ENCODE measurements around the gene TCF4.

Gene TCF4

GRCh38 chr18:55360061-55360460 is 227.9 kb downstream of the TCF4 start (continued):
- TF ChIP-seq, protein P1, sequence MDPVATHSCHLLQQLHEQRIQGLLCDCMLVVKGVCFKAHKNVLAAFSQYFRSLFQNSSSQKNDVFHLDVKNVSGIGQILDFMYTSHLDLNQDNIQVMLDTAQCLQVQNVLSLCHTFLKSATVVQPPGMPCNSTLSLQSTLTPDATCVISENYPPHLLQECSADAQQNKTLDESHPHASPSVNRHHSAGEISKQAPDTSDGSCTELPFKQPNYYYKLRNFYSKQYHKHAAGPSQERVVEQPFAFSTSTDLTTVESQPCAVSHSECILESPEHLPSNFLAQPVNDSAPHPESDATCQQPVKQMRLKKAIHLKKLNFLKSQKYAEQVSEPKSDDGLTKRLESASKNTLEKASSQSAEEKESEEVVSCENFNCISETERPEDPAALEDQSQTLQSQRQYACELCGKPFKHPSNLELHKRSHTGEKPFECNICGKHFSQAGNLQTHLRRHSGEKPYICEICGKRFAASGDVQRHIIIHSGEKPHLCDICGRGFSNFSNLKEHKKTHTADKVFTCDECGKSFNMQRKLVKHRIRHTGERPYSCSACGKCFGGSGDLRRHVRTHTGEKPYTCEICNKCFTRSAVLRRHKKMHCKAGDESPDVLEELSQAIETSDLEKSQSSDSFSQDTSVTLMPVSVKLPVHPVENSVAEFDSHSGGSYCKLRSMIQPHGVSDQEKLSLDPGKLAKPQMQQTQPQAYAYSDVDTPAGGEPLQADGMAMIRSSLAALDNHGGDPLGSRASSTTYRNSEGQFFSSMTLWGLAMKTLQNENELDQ (tag by site-specific recombination; IDR thresholded peaks at IDR 0.05; ENCODE audit: low read depth), result no peak
- TF ChIP-seq ZNF19 (tag by site-specific recombination; IDR thresholded peaks at IDR 0.05; ENCODE audit: low read depth) (no peak), SETDB1 (IDR thresholded peaks at IDR 0.05; ENCODE audit: insufficient read length, low read length) (no peak), ZNF624 (tag by site-specific recombination; IDR thresholded peaks at IDR 0.05) (no peak), ZNF600 (tag by site-specific recombination; IDR thresholded peaks at IDR 0.05) (no peak)

DNA sequence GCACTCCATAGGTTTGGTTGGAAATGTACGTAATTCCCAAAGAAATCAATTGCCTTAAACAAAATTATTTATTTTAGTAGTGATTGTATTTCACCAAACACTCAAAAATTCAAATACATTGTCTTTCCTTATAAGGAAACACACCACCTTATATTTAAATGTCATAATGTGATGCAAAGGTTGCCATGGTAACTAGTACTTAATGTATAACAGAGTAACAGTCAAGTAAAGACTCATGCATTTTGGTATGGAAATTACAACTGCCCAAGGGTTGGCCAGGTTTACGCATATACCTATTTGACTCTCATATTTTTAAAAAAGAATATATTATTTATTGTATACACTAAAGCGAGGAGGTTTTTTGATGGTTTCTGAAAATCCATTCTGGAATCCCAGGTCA is 231.2 kb downstream of the TCF4 start:
- Histone ChIP-seq H3K4me1 (ENCODE audit: control insufficient read depth, insufficient read depth, low read length) (peaks cover 28% of the 10 kb centered on the region), H3K9me3 (ENCODE audit: control insufficient read depth, insufficient read depth, low read depth, low read length) (no peaks in the 10 kb centered on the region), H3K27ac (ENCODE audit: extremely low read depth, low read depth, low read length) (no peak overlapping the region), H3K36me3 (ENCODE audit: control insufficient read depth in 2 of 2, insufficient read depth in 1 of 2, low read length in 2 of 2) (no peaks in the 10 kb centered on the region), H3K4me3 (ENCODE audit: low read depth, low read length) (no peak overlapping the region)
- TF ChIP-seq ZNF623 (tag by site-specific recombination; IDR thresholded peaks at IDR 0.05) (no peak), ZNF132 (tag by site-specific recombination; IDR thresholded peaks at IDR 0.05; ENCODE audit: borderline replicate concordance) (no peak), ZNF514 (tag by site-specific recombination; IDR thresholded peaks at IDR 0.05) (no peak)
- ChIA-PET CTCF (interaction anchor here (1.8 kb wide), 1 partner anchor 28 kb away, joined by 8 read pairs; no protein-coding TSS in a partner anchor), POLR2A (no interaction called here)

DNA sequence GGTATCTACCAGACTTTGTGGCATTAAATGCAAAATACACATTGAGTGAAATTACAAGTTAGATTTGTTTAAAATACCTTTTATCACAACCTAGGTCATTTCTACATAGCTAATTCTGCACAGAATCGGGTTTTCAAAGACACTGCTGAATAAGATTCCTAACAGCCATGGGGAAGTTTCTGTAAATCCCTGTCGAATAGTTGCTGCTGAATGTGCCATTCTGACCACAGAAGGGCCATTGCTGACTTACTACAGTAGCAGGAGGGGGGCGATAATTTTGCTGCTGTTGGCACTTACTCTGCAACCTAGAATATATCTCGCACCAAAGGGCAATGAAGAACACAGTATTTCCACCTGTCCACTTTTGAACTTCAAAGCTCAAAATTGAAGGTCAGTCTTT is 232.8 kb downstream of the TCF4 start:
- TF ChIP-seq FEZF1 (tag by site-specific recombination; IDR thresholded peaks at IDR 0.05), result no peak
- no peak for TF ChIP-seq EGR2 (tag by site-specific recombination; IDR thresholded peaks at IDR 0.05; ENCODE audit: low read depth)
- no peak for TF ChIP-seq ZNF148 (tag by site-specific recombination; IDR thresholded peaks at IDR 0.05; ENCODE audit: borderline replicate concordance)
- no peak for TF ChIP-seq ZNF645 (tag by site-specific recombination; IDR thresholded peaks at IDR 0.05)
- TF ChIP-seq ZFP41 (tag by site-specific recombination; IDR thresholded peaks at IDR 0.05; ENCODE audit: borderline replicate concordance), result no peak
- no peak for TF ChIP-seq ZNF677 (tag by site-specific recombination; IDR thresholded peaks at IDR 0.05)
- no peak for TF ChIP-seq ZNF280D (tag by site-specific recombination; IDR thresholded peaks at IDR 0.05)
- TF ChIP-seq ZNF324 (tag by site-specific recombination; IDR thresholded peaks at IDR 0.05), result no peak
- TF ChIP-seq, protein P2, sequence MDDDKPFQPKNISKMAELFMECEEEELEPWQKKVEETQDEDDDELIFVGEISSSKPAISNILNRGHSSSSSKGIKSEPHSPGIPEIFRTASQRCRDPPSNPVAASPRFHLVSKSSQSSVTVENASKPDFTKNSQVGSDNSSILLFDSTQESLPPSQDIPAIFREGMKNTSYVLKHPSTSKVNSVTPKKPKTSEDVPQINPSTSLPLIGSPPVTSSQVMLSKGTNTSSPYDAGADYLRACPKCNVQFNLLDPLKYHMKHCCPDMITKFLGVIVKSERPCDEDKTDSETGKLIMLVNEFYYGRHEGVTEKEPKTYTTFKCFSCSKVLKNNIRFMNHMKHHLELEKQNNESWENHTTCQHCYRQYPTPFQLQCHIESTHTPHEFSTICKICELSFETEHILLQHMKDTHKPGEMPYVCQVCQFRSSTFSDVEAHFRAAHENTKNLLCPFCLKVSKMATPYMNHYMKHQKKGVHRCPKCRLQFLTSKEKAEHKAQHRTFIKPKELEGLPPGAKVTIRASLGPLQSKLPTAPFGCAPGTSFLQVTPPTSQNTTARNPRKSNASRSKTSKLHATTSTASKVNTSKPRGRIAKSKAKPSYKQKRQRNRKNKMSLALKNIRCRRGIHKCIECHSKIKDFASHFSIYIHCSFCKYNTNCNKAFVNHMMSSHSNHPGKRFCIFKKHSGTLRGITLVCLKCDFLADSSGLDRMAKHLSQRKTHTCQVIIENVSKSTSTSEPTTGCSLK (tag by site-specific recombination; IDR thresholded peaks at IDR 0.05), result no peak
- TF ChIP-seq MYNN (tag by site-specific recombination; IDR thresholded peaks at IDR 0.05; ENCODE audit: borderline replicate concordance), result no peak
- TF ChIP-seq, protein P3, sequence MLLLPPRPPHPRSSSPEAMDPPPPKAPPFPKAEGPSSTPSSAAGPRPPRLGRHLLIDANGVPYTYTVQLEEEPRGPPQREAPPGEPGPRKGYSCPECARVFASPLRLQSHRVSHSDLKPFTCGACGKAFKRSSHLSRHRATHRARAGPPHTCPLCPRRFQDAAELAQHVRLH (tag by site-specific recombination; IDR thresholded peaks at IDR 0.05), result no peak
- TF ChIP-seq ZBTB21 (tag by site-specific recombination; IDR thresholded peaks at IDR 0.05), result no peak
- Histone ChIP-seq H3K9me3 (ENCODE audit: control insufficient read depth, insufficient read depth, low read depth, low read length) (no peaks in the 10 kb centered on the region), H3K36me3 (ENCODE audit: control insufficient read depth in 2 of 2, insufficient read depth in 1 of 2, low read length in 2 of 2) (no peaks in the 10 kb centered on the region), H3K4me3 (ENCODE audit: low read depth, low read length) (no peak overlapping the region), H3K4me1 (ENCODE audit: control insufficient read depth, insufficient read depth, low read length) (peaks cover 37% of the 10 kb centered on the region), H3K27ac (ENCODE audit: extremely low read depth, low read depth, low read length) (no peak overlapping the region)
- ChIA-PET POLR2A (no interaction called here), CTCF (interaction anchor here (0.9 to 1.8 kb wide), 2 partner anchors 29 to 53 kb away, joined by 3 to 8 read pairs; no protein-coding TSS in a partner anchor)
